Thyroid gland (tissue), 4 donors: ENCODE data around the gene TPH2. TPM values are rescaled to one million over a fixed set of nuclear protein-coding genes. Genes with fewer than 3 reads are reported as not detected.

Experiments used
- DNase-seq, 2 donors: peaks; one replicate each; pipeline ENCODE4 v3.0.0-alpha.2; 2019
- H3K27ac ChIP-seq, 3 donors: fragments of 200-600 bp; sonication (generic); 1 replicate in 2 of 3; 2 replicates in 1 of 3; pipeline ENCODE4 v1.5.1; 2016 to 2019; ENCODE audit warnings: mild to moderate bottlenecking in 1 of 3, moderate library complexity in 1 of 3
- H3K27me3 ChIP-seq: fragments of 200-600 bp; sonication (generic); one replicate; pipeline ENCODE4 v1.5.1; 2019
- H3K36me3 ChIP-seq, 2 donors: fragments of 200-600 bp; sonication (generic); one replicate each; pipeline ENCODE4 v1.5.1; 2016 to 2019
- H3K4me1 ChIP-seq, 2 donors: fragments of 200-600 bp; sonication (generic); one replicate each; pipeline ENCODE4 v1.5.1; 2017 to 2019
- H3K4me3 ChIP-seq, 3 donors: fragments of 200-600 bp; sonication (generic); replicated peaks in 1 of 3; 1 replicate in 2 of 3; 2 replicates in 1 of 3; pipeline ENCODE4 v1.5.1; 2016; ENCODE audit warnings: mild to moderate bottlenecking in 1 of 3
- H3K9me3 ChIP-seq: fragments of 200-600 bp; sonication (generic); one replicate; pipeline ENCODE4 v1.5.1; 2017
- CTCF ChIP-seq, 6 experiments: fragments of 200-600 bp in 3 of 6; fragments of 450-650 bp in 3 of 6; sonication (generic) in 3 of 6; IDR thresholded peaks; one replicate each; pipeline ENCODE4 v1.5.1; 2016 to 2019; ENCODE audit warnings: antibody characterized with exemption in 6 of 6, mild to moderate bottlenecking in 2 of 6, inconsistent platforms in 1 of 6, moderate library complexity in 1 of 6
- POLR2A ChIP-seq, 2 donors: fragments of 450-650 bp; IDR thresholded peaks; one replicate each; pipeline ENCODE4 v1.6.1; 2017; ENCODE audit warnings: antibody characterized with exemption in 2 of 2, mild to moderate bottlenecking in 2 of 2, moderate library complexity in 1 of 2
- WGBS, 2 donors: methylation state at CpG; one replicate each; pipeline ENCODE4 v1.1.5; 2017; 5-methylcytosine and 5-hydroxymethylcytosine counted together
- intact Hi-C: fragments of 100-400 bp; cut with DNase I; formaldehyde crosslinking; loops from one replicate; pipeline ENCODE4 v1.15.1; 2023
- total RNA-seq, 4 donors: library from RNA; depleted of rRNA; stranded (reverse); fragments of >200 nt; gene quantifications; one replicate each; pipeline ENCODE4 v1.2.3, GENCODE V29; 2016

Gene TPH2
- total RNA-seq, 4 donors from 2014 or later: not detected

GRCh38 chr12:71904629-71905028 lies 34.0 kb upstream of the TPH2 start:
- WGBS, 2 donors: 60 to 61% methylated on average over 1 of the region's 1 CpG
- Histone ChIP-seq H3K27ac (no peak overlapping the region), H3K9me3 (no peaks in the 10 kb centered on the region), H3K27me3 (no peaks in the 10 kb centered on the region), H3K4me1 (no peaks in the 10 kb centered on the region), H3K36me3 (peaks cover 18 to 38% of the 10 kb centered on the region in 2 donors), H3K4me3 (no peak overlapping the region)
- DNase-seq: no peak
- intact Hi-C loops: no loop called here
- TF ChIP-seq CTCF (IDR thresholded peaks at IDR 0.05) (no peak), POLR2A (IDR thresholded peaks at IDR 0.05) (no peak)

GRCh38 chr12:71935594-71935993 lies 3.1 kb upstream of the TPH2 start:
- Histone ChIP-seq H3K27ac (no peak overlapping the region), H3K4me1 (no peaks in the 10 kb centered on the region), H3K27me3 (no peaks in the 10 kb centered on the region), H3K4me3 (no peak overlapping the region), H3K9me3 (no peaks in the 10 kb centered on the region), H3K36me3 (no peaks in the 10 kb centered on the region)
- intact Hi-C loops: no loop called here
- TF ChIP-seq POLR2A (IDR thresholded peaks at IDR 0.05): no peak
- no peak for TF ChIP-seq CTCF (IDR thresholded peaks at IDR 0.05)
- WGBS, 2 donors: 63 to 66% methylated on average over 4 of the region's 4 CpGs
- DNase-seq: no peak

GRCh38 chr12:71940068-71940467 lies 1.4 kb downstream of the TPH2 start:
- no peaks in the 10 kb centered on the region for H3K4me1 ChIP-seq
- H3K9me3 ChIP-seq: no peaks in the 10 kb centered on the region
- TF ChIP-seq POLR2A (IDR thresholded peaks at IDR 0.05) (no peak), CTCF (IDR thresholded peaks at IDR 0.05) (no peak)
- H3K36me3 ChIP-seq: no peaks in the 10 kb centered on the region
- no peaks in the 10 kb centered on the region for H3K27me3 ChIP-seq
- intact Hi-C loops: no loop called here
- H3K27ac ChIP-seq: no peak overlapping the region
- H3K4me3 ChIP-seq: no peak overlapping the region
- DNase-seq: no peak

DNA sequence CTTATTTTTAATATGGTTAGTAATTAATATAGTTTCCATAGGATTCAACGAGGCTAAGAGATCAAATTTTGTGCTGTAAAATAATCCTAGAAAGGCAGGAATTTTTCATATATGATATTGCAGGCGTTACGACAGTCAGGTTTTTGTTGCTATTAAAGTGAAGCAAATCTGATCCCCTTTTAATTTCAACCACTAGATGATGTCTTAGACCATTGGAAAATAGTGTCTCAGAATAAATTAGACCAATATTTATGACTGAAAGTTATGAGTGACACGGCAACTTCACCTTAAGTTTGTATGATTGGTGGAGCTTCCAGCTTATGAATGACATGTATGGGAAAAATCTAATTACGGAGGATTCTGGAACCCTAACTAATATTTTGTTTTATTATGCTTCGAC lies 2.5 kb downstream of the TPH2 start:
- DNase-seq: no peak
- Histone ChIP-seq H3K27me3 (no peaks in the 10 kb centered on the region), H3K27ac (no peak overlapping the region), H3K36me3 (no peaks in the 10 kb centered on the region), H3K4me3 (no peak overlapping the region), H3K9me3 (no peaks in the 10 kb centered on the region), H3K4me1 (no peaks in the 10 kb centered on the region)
- no peak for TF ChIP-seq CTCF (IDR thresholded peaks at IDR 0.05)
- no peak for TF ChIP-seq POLR2A (IDR thresholded peaks at IDR 0.05)
- 80 to 84% methylated on average over 6 of the region's 6 CpGs for WGBS, 2 donors
- intact Hi-C loops: no loop called here

DNA sequence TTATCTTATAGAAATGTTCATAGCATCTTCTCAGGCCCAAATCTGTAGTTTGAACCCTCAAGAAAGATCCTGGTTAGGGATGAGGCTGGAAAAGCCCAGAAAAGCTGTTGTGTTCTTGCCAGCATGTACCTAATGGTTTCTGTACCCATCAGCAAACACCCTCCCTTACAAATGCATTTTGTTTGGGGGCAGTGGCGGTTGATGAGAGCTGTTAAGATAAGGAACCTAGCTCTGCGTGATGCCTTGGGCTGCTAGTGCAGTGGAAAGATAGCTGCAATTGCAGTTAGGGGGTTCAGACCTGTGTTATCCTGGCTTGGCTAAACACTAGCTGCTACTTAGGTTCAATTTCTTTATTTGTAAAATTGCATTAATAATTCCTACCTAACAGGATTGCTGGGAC lies 3.6 kb downstream of the TPH2 start:
- Histone ChIP-seq H3K4me3 (no peak overlapping the region), H3K36me3 (no peaks in the 10 kb centered on the region), H3K9me3 (no peaks in the 10 kb centered on the region), H3K27me3 (no peaks in the 10 kb centered on the region), H3K27ac (no peak overlapping the region), H3K4me1 (peaks cover 0 to 3% of the 10 kb centered on the region in 2 donors)
- 59 to 72% methylated on average over 2 of the region's 2 CpGs for WGBS, 2 donors
- no peak for DNase-seq
- TF ChIP-seq POLR2A (IDR thresholded peaks at IDR 0.05): no peak
- TF ChIP-seq CTCF (IDR thresholded peaks at IDR 0.05): no peak
- intact Hi-C loops: no loop called here
